Progenitor cell of endocrine pancreas (in vitro differentiated cells): ENCODE results near the gene OPHN1. TPM values are rescaled to one million over a fixed set of nuclear protein-coding genes. Genes with fewer than 3 reads are reported as not detected.

Experiments used
- DNase-seq: peaks from one replicate; pipeline ENCODE4 v3.0.0; 2021; ENCODE audit warnings: low spot score; ENCODE audit not compliant: unreplicated experiment
- H3K27ac Mint-ChIP-seq: 2 replicates; pipeline ENCODE4 v1.8.0; 2021; ENCODE audit warnings: mild to moderate bottlenecking, moderate library complexity, mixed read lengths
- H3K27me3 Mint-ChIP-seq: 2 replicates; pipeline ENCODE4 v1.8.0; 2021; ENCODE audit warnings: mixed read lengths
- H3K36me3 Mint-ChIP-seq: 2 replicates; pipeline ENCODE4 v1.8.0; 2022; ENCODE audit warnings: mixed read lengths; ENCODE audit not compliant: insufficient read depth
- H3K4me1 Mint-ChIP-seq: 2 replicates; pipeline ENCODE4 v1.8.0; 2021; ENCODE audit warnings: low read depth, mixed read lengths
- H3K4me3 Mint-ChIP-seq: 2 replicates; pipeline ENCODE4 v1.8.0; 2021; ENCODE audit warnings: low read depth, mild to moderate bottlenecking, moderate library complexity, mixed read lengths
- H3K9me3 Mint-ChIP-seq: 2 replicates; pipeline ENCODE4 v1.8.0; 2021; ENCODE audit warnings: low read depth, mixed read lengths
- total RNA-seq: library from RNA; stranded (reverse); gene quantifications from 2 replicates; pipeline ENCODE4 v1.2.1, GENCODE V29; 2021
- TF ChIP-seq, protein P1 (sequence below): fragments of 200-600 bp; sonication (generic); IDR thresholded peaks from one replicate; pipeline ENCODE4 v1.5.0; 2021; ENCODE audit warnings: antibody characterized with exemption, mild to moderate bottlenecking; ENCODE audit not compliant: unreplicated experiment

The OPHN1 gene
- total RNA-seq, 1 donor from 2014 or later = 7.2 TPM

- H3K27me3 Mint-ChIP-seq = no peaks in the 10 kb centered on the region
- H3K27ac Mint-ChIP-seq = no peak overlapping the region
- peaks cover 24% of the 10 kb centered on the region for H3K9me3 Mint-ChIP-seq
- H3K4me3 Mint-ChIP-seq = no peak overlapping the region
- H3K4me1 Mint-ChIP-seq = peaks cover 5% of the 10 kb centered on the region
- TF ChIP-seq, protein P1, sequence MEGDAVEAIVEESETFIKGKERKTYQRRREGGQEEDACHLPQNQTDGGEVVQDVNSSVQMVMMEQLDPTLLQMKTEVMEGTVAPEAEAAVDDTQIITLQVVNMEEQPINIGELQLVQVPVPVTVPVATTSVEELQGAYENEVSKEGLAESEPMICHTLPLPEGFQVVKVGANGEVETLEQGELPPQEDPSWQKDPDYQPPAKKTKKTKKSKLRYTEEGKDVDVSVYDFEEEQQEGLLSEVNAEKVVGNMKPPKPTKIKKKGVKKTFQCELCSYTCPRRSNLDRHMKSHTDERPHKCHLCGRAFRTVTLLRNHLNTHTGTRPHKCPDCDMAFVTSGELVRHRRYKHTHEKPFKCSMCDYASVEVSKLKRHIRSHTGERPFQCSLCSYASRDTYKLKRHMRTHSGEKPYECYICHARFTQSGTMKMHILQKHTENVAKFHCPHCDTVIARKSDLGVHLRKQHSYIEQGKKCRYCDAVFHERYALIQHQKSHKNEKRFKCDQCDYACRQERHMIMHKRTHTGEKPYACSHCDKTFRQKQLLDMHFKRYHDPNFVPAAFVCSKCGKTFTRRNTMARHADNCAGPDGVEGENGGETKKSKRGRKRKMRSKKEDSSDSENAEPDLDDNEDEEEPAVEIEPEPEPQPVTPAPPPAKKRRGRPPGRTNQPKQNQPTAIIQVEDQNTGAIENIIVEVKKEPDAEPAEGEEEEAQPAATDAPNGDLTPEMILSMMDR = no peak
- DNase-seq = no peak
- H3K36me3 Mint-ChIP-seq = peaks cover 1% of the 10 kb centered on the region
Observed at GRCh38 chrX:68139791-68140190, 293.5 kb downstream of the OPHN1 start.

DNA sequence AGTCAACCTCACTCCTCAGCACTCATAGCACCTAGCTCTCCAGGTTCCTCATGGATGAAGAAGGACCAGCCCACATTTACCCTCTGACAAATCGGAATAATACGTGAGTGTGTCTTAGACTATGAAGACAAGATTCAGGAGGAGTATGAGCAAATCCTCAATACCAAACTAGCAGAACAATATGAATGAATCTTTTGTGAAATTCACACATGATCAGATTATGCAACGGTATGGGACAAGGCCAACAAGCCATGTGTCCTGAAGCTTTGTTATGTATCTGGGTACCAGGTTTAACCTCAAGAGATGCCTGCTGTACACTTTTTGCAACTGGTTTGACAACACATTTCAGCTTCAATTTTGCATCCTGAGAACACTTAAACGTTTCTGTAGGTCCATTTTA lies 300.1 kb downstream of the OPHN1 start:
- Mint-ChIP-seq H3K36me3 (peaks cover 6% of the 10 kb centered on the region), H3K4me3 (no peak overlapping the region), H3K4me1 (no peaks in the 10 kb centered on the region), H3K9me3 (peaks cover 20% of the 10 kb centered on the region), H3K27me3 (no peaks in the 10 kb centered on the region), H3K27ac (no peak overlapping the region)
- TF ChIP-seq, protein P1 = no peak
- DNase-seq = no peak

DNA sequence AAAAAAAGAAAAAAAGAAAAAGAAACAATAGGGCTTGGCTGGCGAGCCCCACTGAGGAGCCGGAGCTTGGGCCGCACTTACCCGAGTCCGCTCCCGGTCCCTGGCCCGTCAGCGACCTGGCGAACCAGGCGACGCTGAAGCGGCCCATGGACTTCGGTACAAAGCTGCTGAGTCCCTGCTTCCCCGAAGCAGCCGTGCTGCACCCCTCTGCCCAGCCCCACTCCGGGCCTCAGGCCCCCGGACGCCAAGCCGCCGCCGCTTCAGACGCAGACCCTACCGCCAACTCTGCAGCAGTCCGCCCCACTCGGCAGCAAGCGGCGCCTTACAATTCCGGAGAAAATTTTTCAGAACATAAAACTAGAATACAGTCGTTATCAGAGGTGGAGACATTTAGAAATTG lies 300.5 kb downstream of the OPHN1 start:
- TF ChIP-seq, protein P1 = no peak
- Mint-ChIP-seq H3K27ac (no peak overlapping the region), H3K9me3 (peaks cover 20% of the 10 kb centered on the region), H3K27me3 (no peaks in the 10 kb centered on the region), H3K4me1 (no peaks in the 10 kb centered on the region), H3K36me3 (peaks cover 6% of the 10 kb centered on the region), H3K4me3 (no peak overlapping the region)
- DNase-seq = no peak

DNA sequence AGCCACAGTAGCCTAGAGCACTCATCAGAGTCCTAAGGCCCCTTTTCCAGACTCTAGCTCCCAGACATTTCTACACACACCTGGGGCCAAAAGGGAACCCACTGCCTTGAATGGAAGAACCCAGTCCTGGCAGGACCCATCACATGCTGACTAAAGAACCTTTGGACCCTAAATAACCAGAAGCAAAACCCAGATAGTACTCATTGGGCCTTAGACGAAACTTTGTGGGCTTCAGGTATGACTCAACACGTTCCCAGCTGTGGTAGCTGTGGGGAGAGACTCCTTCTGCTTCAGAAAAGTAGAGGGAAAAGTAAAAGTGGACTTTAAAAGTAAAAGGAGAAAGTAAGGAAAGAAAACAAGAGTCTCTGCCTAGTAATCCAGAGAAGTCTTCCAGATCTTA lies 311.5 kb downstream of the OPHN1 start:
- Mint-ChIP-seq H3K9me3 (peaks cover 11% of the 10 kb centered on the region), H3K4me3 (no peak overlapping the region), H3K36me3 (peaks cover 3% of the 10 kb centered on the region), H3K4me1 (no peaks in the 10 kb centered on the region), H3K27ac (no peak overlapping the region), H3K27me3 (no peaks in the 10 kb centered on the region)
- no peak for DNase-seq
- TF ChIP-seq, protein P1 = no peak

GRCh38 chrX:68121371-68121770 lies 311.9 kb downstream of the OPHN1 start:
- TF ChIP-seq, protein P1 = no peak
- no peaks in the 10 kb centered on the region for H3K4me1 Mint-ChIP-seq
- H3K4me3 Mint-ChIP-seq = no peak overlapping the region
- peaks cover 3% of the 10 kb centered on the region for H3K36me3 Mint-ChIP-seq
- no peaks in the 10 kb centered on the region for H3K27me3 Mint-ChIP-seq
- H3K27ac Mint-ChIP-seq = no peak overlapping the region
- DNase-seq = no peak
- H3K9me3 Mint-ChIP-seq = peaks cover 9% of the 10 kb centered on the region
